Neural cell (in vitro differentiated cells): ENCODE measurements around the gene KIF21B.

Source experiments
- EP300 ChIP-seq: fragments of 450-650 bp; conservative IDR thresholded peaks from 2 replicates; pipeline ENCODE4 v1.6.1; 2014; ENCODE audit warnings: antibody characterized with exemption, mild to moderate bottlenecking, moderate library complexity; ENCODE audit not compliant: poor library complexity, severe bottlenecking
- EZH2 ChIP-seq: fragments of 200-600, 300-800 bp; shearing (Covaris generic), sonication (generic); IDR thresholded peaks from 2 replicates; pipeline ENCODE4 v1.6.1; 2014; ENCODE audit warnings: antibody characterized with exemption, low read length, borderline replicate concordance, mild to moderate bottlenecking; ENCODE audit not compliant: insufficient read depth, poor library complexity, severe bottlenecking
- MXI1 ChIP-seq: fragments of 450-650 bp; conservative IDR thresholded peaks from 2 replicates; pipeline ENCODE4 v1.6.1; 2014; ENCODE audit warnings: antibody characterized with exemption, mild to moderate bottlenecking; ENCODE audit not compliant: poor library complexity, severe bottlenecking
- POLR2AphosphoS5 ChIP-seq: IDR thresholded peaks from 2 replicates; pipeline ENCODE4 v1.6.1; 2012
- RAD21 ChIP-seq: fragments of 450-650 bp; conservative IDR thresholded peaks from 2 replicates; pipeline ENCODE4 v1.6.1; 2014; ENCODE audit warnings: antibody characterized with exemption, mild to moderate bottlenecking, moderate library complexity
- SMC3 ChIP-seq: fragments of 450-650 bp; conservative IDR thresholded peaks from 2 replicates; pipeline ENCODE4 v1.6.1; 2014; ENCODE audit warnings: antibody characterized with exemption, mild to moderate bottlenecking, moderate library complexity; ENCODE audit not compliant: poor library complexity
- TAF1 ChIP-seq: IDR thresholded peaks from 2 replicates; pipeline ENCODE4 v1.6.1; 2012; ENCODE audit warnings: low read depth
- TF ChIP-seq, protein P1 (sequence below): fragments of 450-650 bp; IDR thresholded peaks from 2 replicates; pipeline ENCODE4 v1.5.1; 2014; ENCODE audit warnings: antibody characterized with exemption, mild to moderate bottlenecking, moderate library complexity; ENCODE audit not compliant: poor library complexity, severe bottlenecking
- TF ChIP-seq, protein P2 (sequence below): IDR thresholded peaks from 2 replicates; pipeline ENCODE4 v1.6.1; 2012; ENCODE audit warnings: borderline replicate concordance

DNA sequence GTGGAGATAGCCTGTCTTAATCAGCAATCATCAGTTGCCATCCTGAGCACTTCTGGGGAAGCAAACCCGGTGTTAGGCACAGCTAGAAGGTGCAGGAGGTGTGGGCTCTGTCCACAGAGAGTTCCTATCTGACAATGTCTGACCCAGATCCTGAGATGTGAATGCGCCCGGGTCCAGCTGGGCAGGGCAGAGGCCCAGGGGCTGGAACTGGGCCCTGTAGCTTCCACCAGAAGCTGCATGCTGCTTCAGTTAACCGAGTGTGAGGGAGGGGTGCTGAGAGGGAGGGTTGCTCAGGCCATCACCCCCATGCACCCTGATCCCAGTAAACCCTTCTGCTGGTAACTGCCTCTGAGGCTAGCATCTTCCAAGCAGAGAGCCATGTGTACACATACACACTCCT lies 42.2 kb downstream of the KIF21B start:
- TF ChIP-seq, protein P1, sequence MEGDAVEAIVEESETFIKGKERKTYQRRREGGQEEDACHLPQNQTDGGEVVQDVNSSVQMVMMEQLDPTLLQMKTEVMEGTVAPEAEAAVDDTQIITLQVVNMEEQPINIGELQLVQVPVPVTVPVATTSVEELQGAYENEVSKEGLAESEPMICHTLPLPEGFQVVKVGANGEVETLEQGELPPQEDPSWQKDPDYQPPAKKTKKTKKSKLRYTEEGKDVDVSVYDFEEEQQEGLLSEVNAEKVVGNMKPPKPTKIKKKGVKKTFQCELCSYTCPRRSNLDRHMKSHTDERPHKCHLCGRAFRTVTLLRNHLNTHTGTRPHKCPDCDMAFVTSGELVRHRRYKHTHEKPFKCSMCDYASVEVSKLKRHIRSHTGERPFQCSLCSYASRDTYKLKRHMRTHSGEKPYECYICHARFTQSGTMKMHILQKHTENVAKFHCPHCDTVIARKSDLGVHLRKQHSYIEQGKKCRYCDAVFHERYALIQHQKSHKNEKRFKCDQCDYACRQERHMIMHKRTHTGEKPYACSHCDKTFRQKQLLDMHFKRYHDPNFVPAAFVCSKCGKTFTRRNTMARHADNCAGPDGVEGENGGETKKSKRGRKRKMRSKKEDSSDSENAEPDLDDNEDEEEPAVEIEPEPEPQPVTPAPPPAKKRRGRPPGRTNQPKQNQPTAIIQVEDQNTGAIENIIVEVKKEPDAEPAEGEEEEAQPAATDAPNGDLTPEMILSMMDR = no peak
- TF ChIP-seq, protein P2, sequence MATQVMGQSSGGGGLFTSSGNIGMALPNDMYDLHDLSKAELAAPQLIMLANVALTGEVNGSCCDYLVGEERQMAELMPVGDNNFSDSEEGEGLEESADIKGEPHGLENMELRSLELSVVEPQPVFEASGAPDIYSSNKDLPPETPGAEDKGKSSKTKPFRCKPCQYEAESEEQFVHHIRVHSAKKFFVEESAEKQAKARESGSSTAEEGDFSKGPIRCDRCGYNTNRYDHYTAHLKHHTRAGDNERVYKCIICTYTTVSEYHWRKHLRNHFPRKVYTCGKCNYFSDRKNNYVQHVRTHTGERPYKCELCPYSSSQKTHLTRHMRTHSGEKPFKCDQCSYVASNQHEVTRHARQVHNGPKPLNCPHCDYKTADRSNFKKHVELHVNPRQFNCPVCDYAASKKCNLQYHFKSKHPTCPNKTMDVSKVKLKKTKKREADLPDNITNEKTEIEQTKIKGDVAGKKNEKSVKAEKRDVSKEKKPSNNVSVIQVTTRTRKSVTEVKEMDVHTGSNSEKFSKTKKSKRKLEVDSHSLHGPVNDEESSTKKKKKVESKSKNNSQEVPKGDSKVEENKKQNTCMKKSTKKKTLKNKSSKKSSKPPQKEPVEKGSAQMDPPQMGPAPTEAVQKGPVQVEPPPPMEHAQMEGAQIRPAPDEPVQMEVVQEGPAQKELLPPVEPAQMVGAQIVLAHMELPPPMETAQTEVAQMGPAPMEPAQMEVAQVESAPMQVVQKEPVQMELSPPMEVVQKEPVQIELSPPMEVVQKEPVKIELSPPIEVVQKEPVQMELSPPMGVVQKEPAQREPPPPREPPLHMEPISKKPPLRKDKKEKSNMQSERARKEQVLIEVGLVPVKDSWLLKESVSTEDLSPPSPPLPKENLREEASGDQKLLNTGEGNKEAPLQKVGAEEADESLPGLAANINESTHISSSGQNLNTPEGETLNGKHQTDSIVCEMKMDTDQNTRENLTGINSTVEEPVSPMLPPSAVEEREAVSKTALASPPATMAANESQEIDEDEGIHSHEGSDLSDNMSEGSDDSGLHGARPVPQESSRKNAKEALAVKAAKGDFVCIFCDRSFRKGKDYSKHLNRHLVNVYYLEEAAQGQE = no peak
- TF ChIP-seq POLR2AphosphoS5 (no peak), EP300 (no peak), TAF1 (no peak), SMC3 (no peak), RAD21 (no peak), EZH2 (no peak), MXI1 (no peak)
